PC-9 (cell line): ENCODE measurements around the gene COX10. TPM values are rescaled to one million over a fixed set of nuclear protein-coding genes. Genes with fewer than 3 reads are reported as not detected.

Experiments used
- BruUV-seq: library from RNA; stranded (reverse); fragments of 400-500 nt; replicated peaks from 2 replicates; lab custom pipeline; 2021; lab: Mats Ljungman, UMichigan
- CTCF ChIA-PET: fragments of 300-600 bp; sonication (Branson Sonifier 250); formaldehyde crosslinking; loops from one replicate; lab custom pipeline; 2022; ENCODE audit warnings: antibody characterized with exemption; lab: Charles Lee
- POLR2A ChIA-PET: fragments of 300-600 bp; sonication (Branson Sonifier 250); formaldehyde crosslinking; loops from one replicate; lab custom pipeline; 2022; ENCODE audit warnings: antibody characterized with exemption; ENCODE audit not compliant: unreplicated experiment; lab: Charles Lee
- DNase-seq, 2 experiments: peaks; one replicate each; pipeline versions ENCODE4 v3.0.0 to v3.0.0-alpha.2; 2015 to 2022; ENCODE audit warnings: mixed read lengths in 1 of 2
- H2AFZ ChIP-seq: fragments of 200-600 bp; sonication (generic); 2 replicates; pipeline ENCODE4 v1.8.1; 2017; ENCODE audit warnings: antibody characterized with exemption
- H3F3A ChIP-seq: fragments of 200-600 bp; sonication (generic); 2 replicates; pipeline ENCODE4 v1.8.1; 2017; ENCODE audit warnings: antibody characterized with exemption, mild to moderate bottlenecking, low read depth; ENCODE audit not compliant: insufficient read depth
- H3K27ac ChIP-seq: fragments of 200-600 bp; sonication (generic); 2 replicates; pipeline ENCODE4 v1.6.1; 2016; ENCODE audit warnings: mixed run types
- H3K27me3 ChIP-seq: fragments of 200-600 bp; sonication (generic); 2 replicates; pipeline ENCODE4 v1.6.1; 2016; ENCODE audit warnings: low read depth, mixed run types; ENCODE audit not compliant: insufficient read depth
- H3K36me3 ChIP-seq: fragments of 200-600 bp; sonication (generic); 2 replicates; pipeline ENCODE4 v1.6.1; 2016; ENCODE audit warnings: low read depth, mixed run types
- H3K4me1 ChIP-seq: fragments of 200-600 bp; sonication (generic); replicated peaks from 2 replicates; pipeline ENCODE4 v1.6.1; 2016; ENCODE audit warnings: mixed run types; ENCODE audit not compliant: insufficient read depth
- H3K4me2 ChIP-seq: fragments of 200-600 bp; sonication (generic); 2 replicates; pipeline ENCODE4 v1.6.1; 2017; ENCODE audit warnings: mixed run types
- H3K4me3 ChIP-seq: fragments of 200-600 bp; sonication (generic); 2 replicates; pipeline ENCODE4 v1.6.1; 2016; ENCODE audit warnings: mixed run types
- H3K79me2 ChIP-seq: fragments of 200-600 bp; sonication (generic); 2 replicates; pipeline ENCODE4 v1.6.1; 2017; ENCODE audit warnings: low read depth, mixed run types
- H3K9me2 ChIP-seq: fragments of 200-600 bp; sonication (generic); 2 replicates; pipeline ENCODE4 v1.8.1; 2017; ENCODE audit warnings: mild to moderate bottlenecking; ENCODE audit not compliant: insufficient read depth
- H3K9me3 ChIP-seq: fragments of 200-600 bp; sonication (generic); 2 replicates; pipeline ENCODE4 v1.8.1; 2016; ENCODE audit warnings: low read depth; ENCODE audit not compliant: insufficient read depth
- H4K20me1 ChIP-seq: fragments of 200-600 bp; sonication (generic); 2 replicates; pipeline ENCODE4 v1.8.1; 2017; ENCODE audit not compliant: insufficient read depth
- EZH2 ChIP-seq: fragments of 200-600 bp; sonication (generic); IDR thresholded peaks from 2 replicates; pipeline ENCODE4 v1.8.0; 2017; ENCODE audit warnings: antibody characterized with exemption, low read depth
- intact Hi-C: fragments of 100-400 bp; cut with micrococcal nuclease; formaldehyde crosslinking; loops from one replicate; pipeline ENCODE4 v1.10.0; 2022; ENCODE audit not compliant: unreplicated experiment
- total RNA-seq: library from RNA; stranded (reverse); gene quantifications from 2 replicates; pipeline ENCODE4 v1.2.3, GENCODE V29; 2021
- TF ChIP-seq, protein P1 (sequence below): fragments of 200-600 bp; sonication (generic); conservative IDR thresholded peaks from 2 replicates; pipeline ENCODE4 v1.6.1; 2017; ENCODE audit warnings: mixed run types, antibody characterized with exemption, mild to moderate bottlenecking, moderate library complexity

COX10 gene
- total RNA-seq, 1 experiment from 2014 or later: 22.6 TPM

DNA sequence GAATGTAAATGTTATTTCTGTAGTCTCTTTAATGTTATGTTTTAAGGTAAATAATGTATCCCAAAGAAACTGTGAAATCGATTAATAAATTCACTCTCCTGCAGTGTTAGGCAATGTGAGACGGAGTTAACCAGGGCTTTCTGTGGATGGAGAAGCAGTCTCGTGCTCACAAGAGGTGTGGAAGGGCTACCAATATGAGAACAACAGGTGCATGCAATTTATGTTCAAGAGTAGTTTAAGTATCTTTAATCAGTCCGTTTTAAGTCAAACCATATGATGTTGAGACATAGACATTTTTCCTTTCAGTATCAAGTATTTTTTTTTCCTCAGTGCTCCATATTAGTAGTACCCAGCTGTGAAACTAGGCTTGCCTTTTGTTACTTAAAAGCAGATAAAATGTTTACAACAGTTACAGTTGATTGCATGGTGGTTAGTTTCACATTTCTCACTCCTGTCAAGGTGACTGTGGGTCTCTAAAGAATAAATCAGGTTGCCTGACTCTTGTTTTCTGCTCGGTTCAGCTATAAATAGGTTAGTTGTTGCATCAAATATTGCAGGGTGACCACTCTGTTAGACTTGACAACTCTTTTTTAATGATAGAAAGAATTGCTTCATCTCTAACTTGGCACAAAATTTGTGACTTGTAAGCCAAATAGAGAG lies 54.4 kb downstream of the COX10 start:
- no peak for TF ChIP-seq EZH2
- TF ChIP-seq, protein P1, sequence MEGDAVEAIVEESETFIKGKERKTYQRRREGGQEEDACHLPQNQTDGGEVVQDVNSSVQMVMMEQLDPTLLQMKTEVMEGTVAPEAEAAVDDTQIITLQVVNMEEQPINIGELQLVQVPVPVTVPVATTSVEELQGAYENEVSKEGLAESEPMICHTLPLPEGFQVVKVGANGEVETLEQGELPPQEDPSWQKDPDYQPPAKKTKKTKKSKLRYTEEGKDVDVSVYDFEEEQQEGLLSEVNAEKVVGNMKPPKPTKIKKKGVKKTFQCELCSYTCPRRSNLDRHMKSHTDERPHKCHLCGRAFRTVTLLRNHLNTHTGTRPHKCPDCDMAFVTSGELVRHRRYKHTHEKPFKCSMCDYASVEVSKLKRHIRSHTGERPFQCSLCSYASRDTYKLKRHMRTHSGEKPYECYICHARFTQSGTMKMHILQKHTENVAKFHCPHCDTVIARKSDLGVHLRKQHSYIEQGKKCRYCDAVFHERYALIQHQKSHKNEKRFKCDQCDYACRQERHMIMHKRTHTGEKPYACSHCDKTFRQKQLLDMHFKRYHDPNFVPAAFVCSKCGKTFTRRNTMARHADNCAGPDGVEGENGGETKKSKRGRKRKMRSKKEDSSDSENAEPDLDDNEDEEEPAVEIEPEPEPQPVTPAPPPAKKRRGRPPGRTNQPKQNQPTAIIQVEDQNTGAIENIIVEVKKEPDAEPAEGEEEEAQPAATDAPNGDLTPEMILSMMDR: no peak
- intact Hi-C loops: no loop called here

GRCh38 chr17:14124854-14125253 lies 55.5 kb downstream of the COX10 start:
- Histone ChIP-seq H2AFZ (no peak overlapping the region), H3K4me3 (no peak overlapping the region), H3K27me3 (no peaks in the 10 kb centered on the region), H3K36me3 (no peaks in the 10 kb centered on the region), H3K79me2 (no peaks in the 10 kb centered on the region), H4K20me1 (no peaks in the 10 kb centered on the region; the same call in 1 of the 2 replicates), H3K27ac (no peak overlapping the region), H3K9me2 (no peaks in the 10 kb centered on the region), H3F3A (no peaks in the 10 kb centered on the region), H3K4me2 (no peak overlapping the region), H3K9me3 (no peaks in the 10 kb centered on the region), H3K4me1 (no peaks in the 10 kb centered on the region)
- CTCF ChIA-PET: no interaction called here
- intact Hi-C loops: no loop called here
- no peak for DNase-seq
- no TSS peak for BruUV-seq
- TF ChIP-seq, protein P1: no peak
- POLR2A ChIA-PET: no interaction called here

More for the DNA sequence above, 54.4 kb downstream of the COX10 start:
- no peak for DNase-seq
- Histone ChIP-seq H3K4me2 (no peak overlapping the region), H3K36me3 (no peaks in the 10 kb centered on the region), H3F3A (no peaks in the 10 kb centered on the region), H3K27ac (no peak overlapping the region), H3K4me1 (no peaks in the 10 kb centered on the region), H4K20me1 (no peaks in the 10 kb centered on the region; the same call in 1 of the 2 replicates), H3K27me3 (no peaks in the 10 kb centered on the region), H2AFZ (no peak overlapping the region), H3K4me3 (no peak overlapping the region), H3K9me2 (no peaks in the 10 kb centered on the region), H3K9me3 (no peaks in the 10 kb centered on the region), H3K79me2 (no peaks in the 10 kb centered on the region)
- ChIA-PET POLR2A (no interaction called here), CTCF (no interaction called here)
- no TSS peak for BruUV-seq

- Histone ChIP-seq H3K27ac (no peak overlapping the region), H2AFZ (no peak overlapping the region), H3K9me3 (no peaks in the 10 kb centered on the region), H3K36me3 (no peaks in the 10 kb centered on the region), H3K4me2 (no peak overlapping the region), H4K20me1 (no peaks in the 10 kb centered on the region; the same call in 1 of the 2 replicates), H3K79me2 (no peaks in the 10 kb centered on the region), H3K27me3 (no peaks in the 10 kb centered on the region), H3F3A (no peaks in the 10 kb centered on the region), H3K4me3 (no peak overlapping the region), H3K4me1 (no peaks in the 10 kb centered on the region), H3K9me2 (no peaks in the 10 kb centered on the region)
- no TSS peak for BruUV-seq
- no peak for DNase-seq
- TF ChIP-seq, protein P1: no peak
- TF ChIP-seq EZH2: no peak
- POLR2A ChIA-PET: no interaction called here
- intact Hi-C loops: no loop called here
- CTCF ChIA-PET: no interaction called here
Measured at GRCh38 chr17:14125518-14126137, 56.3 kb downstream of the COX10 start.
